ENCODE data around the gene DCLK2. TPM values are rescaled to one million over a fixed set of nuclear protein-coding genes. Genes with fewer than 3 reads are reported as not detected.
A peak's percentile ranks its signal among the peaks of the same experiment; 100 is the strongest.

The DCLK2 gene
- total RNA-seq, 3 donors from 2014 or later: 3.0 to 11.8 (median 4.3) TPM

DNA sequence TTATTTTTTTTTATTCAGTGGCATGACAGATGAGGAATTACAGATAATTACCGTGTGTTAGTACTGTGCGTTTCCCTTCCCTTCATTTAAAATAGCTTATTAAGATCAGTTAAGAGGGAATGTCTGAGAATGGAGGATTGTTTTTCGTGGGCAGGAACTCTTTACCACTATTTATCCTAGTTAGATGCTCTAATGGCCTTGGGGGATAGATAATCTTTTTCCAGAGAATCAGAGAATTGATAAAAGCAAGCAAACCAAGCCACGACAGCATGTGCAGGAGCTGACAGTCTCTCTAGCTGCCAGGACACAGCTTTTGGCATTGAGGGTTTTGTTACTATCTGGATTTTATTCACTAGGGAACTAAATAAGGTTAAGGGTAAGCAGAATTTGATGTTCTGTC is 128.7 kb downstream of the DCLK2 start:
- DNase-seq: no peak
- intact Hi-C loops (cut with DNase I, micrococcal nuclease): loop anchor here in 1 of 2 donors (5.0 kb wide), 1 partner anchor 195 kb away; no protein-coding TSS in a partner anchor
- H3K4me3 ChIP-seq: no peak overlapping the region
- H3K4me1 ChIP-seq (ENCODE audit: low read depth): no peaks in the 10 kb centered on the region
- H3K36me3 ChIP-seq (ENCODE audit: low read depth): no peaks in the 10 kb centered on the region
- no peak for ATAC-seq
- no peak for TF ChIP-seq CTCF (IDR thresholded peaks at IDR 0.05)
- H3K9me3 ChIP-seq: no peaks in the 10 kb centered on the region

DNA sequence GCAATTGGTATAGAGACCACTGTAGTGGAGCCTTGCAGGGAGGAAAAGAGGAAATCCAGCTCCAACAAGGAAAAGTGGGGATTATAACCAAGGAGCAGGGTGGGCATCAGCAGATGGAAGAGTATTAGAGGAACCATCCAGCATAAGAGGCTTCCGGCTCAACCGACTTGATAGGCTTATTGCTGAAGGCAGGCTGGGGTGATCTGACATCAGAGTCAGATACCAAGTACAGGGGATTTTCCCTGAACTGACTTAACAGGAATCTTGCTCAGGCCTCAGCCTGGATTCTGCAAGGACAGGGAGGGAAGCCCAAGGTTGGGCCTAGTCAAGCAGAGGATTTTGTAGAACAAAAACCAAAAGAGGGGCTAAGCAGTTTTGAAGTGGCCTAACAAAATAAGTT is 129.6 kb downstream of the DCLK2 start:
- no peak for ATAC-seq
- Histone ChIP-seq H3K4me1 (ENCODE audit: low read depth) (no peaks in the 10 kb centered on the region), H3K9me3 (no peaks in the 10 kb centered on the region), H3K4me3 (no peak overlapping the region), H3K36me3 (ENCODE audit: low read depth) (no peaks in the 10 kb centered on the region)
- no peak for DNase-seq
- no peak for TF ChIP-seq CTCF (IDR thresholded peaks at IDR 0.05)
- intact Hi-C loops (cut with DNase I, micrococcal nuclease): loop anchor here in 1 of 2 donors (5.0 kb wide), 1 partner anchor 196 kb away; no protein-coding TSS in a partner anchor

GRCh38 chr4:150209140-150209829 is 131.0 kb downstream of the DCLK2 start:
- intact Hi-C loops (cut with DNase I, micrococcal nuclease): loop anchor here in 1 of 2 donors (5.0 kb wide), 1 partner anchor 197 kb away; no protein-coding TSS in a partner anchor
- TF ChIP-seq CTCF (IDR thresholded peaks at IDR 0.05): peak; percentile 29

GRCh38 chr4:150211016-150211415 is 132.8 kb downstream of the DCLK2 start:
- no peaks in the 10 kb centered on the region for H3K36me3 ChIP-seq (ENCODE audit: low read depth)
- H3K9me3 ChIP-seq: no peaks in the 10 kb centered on the region
- H3K4me3 ChIP-seq: no peak overlapping the region
- H3K4me1 ChIP-seq (ENCODE audit: low read depth): no peaks in the 10 kb centered on the region
- DNase-seq: no peak
- no peak for TF ChIP-seq CTCF (IDR thresholded peaks at IDR 0.05)
- intact Hi-C loops (cut with DNase I, micrococcal nuclease): loop anchor here in 1 of 2 donors (10.0 kb wide), 1 partner anchor 206 kb away; no protein-coding TSS in a partner anchor
- ATAC-seq: no peak

More at GRCh38 chr4:150209140-150209829, 131.0 kb downstream of the DCLK2 start:
- DNase-seq (peak in 2 of 3 donors; percentile 74 to 87), ATAC-seq (peak; percentile 75)
- Histone ChIP-seq H3K4me3 (no peak overlapping the region), H3K9me3 (no peaks in the 10 kb centered on the region), H3K36me3 (ENCODE audit: low read depth) (no peaks in the 10 kb centered on the region), H3K4me1 (ENCODE audit: low read depth) (no peaks in the 10 kb centered on the region)

DNA sequence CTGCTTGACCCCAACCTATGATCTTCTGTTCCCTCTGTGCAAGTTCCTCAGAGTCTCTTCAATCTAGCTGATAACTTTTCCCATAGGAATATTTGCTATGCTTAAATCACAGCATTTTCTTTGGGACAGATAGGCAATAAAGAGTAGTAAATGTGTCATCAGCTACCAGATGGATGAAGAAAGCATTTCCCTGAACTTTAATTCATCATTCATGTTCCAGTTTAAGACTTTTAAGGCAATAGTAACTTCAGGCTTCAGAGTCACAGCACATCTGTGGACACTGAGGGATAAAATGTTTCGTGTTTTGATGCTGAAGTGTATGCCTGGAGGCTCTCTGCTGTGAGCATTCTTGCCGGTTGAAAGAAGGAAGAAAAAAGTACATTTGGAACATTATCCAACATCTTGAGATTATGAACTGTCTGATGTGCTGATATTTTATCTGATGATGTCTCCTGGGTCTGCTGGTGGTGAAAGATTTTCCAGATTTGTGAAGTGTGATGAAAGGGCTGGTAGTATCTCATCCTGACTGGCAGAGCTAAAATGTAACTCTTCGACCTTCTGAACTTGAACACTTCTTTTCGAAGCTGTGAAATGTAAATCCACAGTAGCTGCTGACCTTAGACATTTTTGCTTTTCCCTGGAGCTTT is 133.7 kb downstream of the DCLK2 start:
- Histone ChIP-seq H3K4me1 (ENCODE audit: low read depth) (no peaks in the 10 kb centered on the region), H3K4me3 (no peak overlapping the region), H3K9me3 (no peaks in the 10 kb centered on the region), H3K36me3 (ENCODE audit: low read depth) (no peaks in the 10 kb centered on the region)
- intact Hi-C loops (cut with DNase I, micrococcal nuclease): loop anchor here in 1 of 2 donors (10.0 kb wide), 1 partner anchor 207 kb away; no protein-coding TSS in a partner anchor
- ATAC-seq (no peak), DNase-seq (no peak)
- TF ChIP-seq CTCF (IDR thresholded peaks at IDR 0.05): no peak

Data from mucosa of descending colon (tissue), 3 donors.